GM12878 (cell line): Measurements from ENCODE around the gene KIF5C. TPM values are rescaled to one million over a fixed set of nuclear protein-coding genes. Genes with fewer than 3 reads are reported as not detected.

Experiments
- ATAC-seq: fragments of 200-7000 bp; cut with Tn5 transposase; 3 replicates; pipeline ENCODE4 v1.9.1; 2020; ENCODE audit warnings: mild to moderate bottlenecking, moderate library complexity
- BruUV-seq: library from RNA; stranded (reverse); fragments of 400-500 nt; replicated peaks from 2 replicates; lab custom pipeline; 2021; lab: Mats Ljungman, UMichigan
- CTCF ChIA-PET: fragments of 300-600 bp; sonication (Branson Sonifier 250); formaldehyde crosslinking; extraction: SDS; loops from one replicate; lab custom pipeline; 2021; ENCODE audit warnings: inconsistent platforms; lab: Yijun Ruan, JAX
- POLR2A ChIA-PET: fragments of 350-600 bp; formaldehyde crosslinking; extraction: SDS; loops from one replicate; lab custom pipeline; 2021; ENCODE audit warnings: inconsistent platforms; lab: Charles Lee
- RAD21 ChIA-PET: fragments of 300-600 bp; sonication (Branson Sonifier 250); formaldehyde crosslinking; loops from one replicate; lab custom pipeline; 2023; ENCODE audit warnings: antibody characterized with exemption; ENCODE audit not compliant: unreplicated experiment; lab: Charles Lee
- SMC1A ChIA-PET: fragments of 300-600 bp; sonication (Branson Sonifier 250); formaldehyde crosslinking; loops from one replicate; lab custom pipeline; 2023; ENCODE audit not compliant: unreplicated experiment, uncharacterized antibody; lab: Charles Lee
- DNase-seq: peaks from one replicate; pipeline ENCODE4 v3.0.0-alpha.2; 2011; ENCODE audit warnings: low read depth, low spot score
- FAIRE-seq: peaks from 3 replicates; lab custom pipeline; 2011; peaks lifted over from hg19 to GRCh38; lab: Jason Lieb, UNC
- H2AFZ ChIP-seq: 2 replicates; pipeline ENCODE4 v1.6.0; 2011; ENCODE audit warnings: low read depth, low read length, control low read depth; ENCODE audit not compliant: control insufficient read depth
- H3K27ac ChIP-seq: 2 replicates; pipeline ENCODE4 v1.5.1; 2011; ENCODE audit warnings: control low read depth; ENCODE audit not compliant: control insufficient read depth, insufficient read depth
- H3K27me3 ChIP-seq, 2 experiments: replicated peaks in 1 of 2; 2 replicates each; pipeline versions ENCODE4 v1.6.0 to v1.6.1; 2011; ENCODE audit warnings: low read length in 1 of 2; ENCODE audit not compliant: control insufficient read depth in 2 of 2, insufficient read depth in 2 of 2
- H3K36me3 ChIP-seq, 2 experiments: 2 replicates each; pipeline ENCODE4 v1.5.1; 2011; ENCODE audit warnings: low read length in 1 of 2; ENCODE audit not compliant: control insufficient read depth in 2 of 2, insufficient read depth in 2 of 2
- H3K4me1 ChIP-seq: 2 replicates; pipeline ENCODE4 v1.6.1; 2011; ENCODE audit warnings: mild to moderate bottlenecking, low read length, moderate library complexity, mixed read lengths; ENCODE audit not compliant: control insufficient read depth, insufficient read depth
- H3K4me2 ChIP-seq: 2 replicates; pipeline ENCODE4 v1.6.0; 2011; ENCODE audit warnings: control low read depth; ENCODE audit not compliant: control insufficient read depth, insufficient read depth
- H3K4me3 ChIP-seq: fragments of 200-600 bp; sonication (generic); 2 replicates; pipeline ENCODE4 v1.5.1; 2016
- H3K79me2 ChIP-seq: 2 replicates; pipeline ENCODE4 v1.6.0; 2011; ENCODE audit warnings: low read length; ENCODE audit not compliant: control insufficient read depth, insufficient read depth
- H3K9ac ChIP-seq: 2 replicates; pipeline ENCODE4 v1.8.0; 2011; ENCODE audit warnings: low read length, control low read depth, mixed read lengths; ENCODE audit not compliant: control insufficient read depth, insufficient read depth
- H3K9me3 ChIP-seq: replicated peaks from 3 replicates; pipeline ENCODE4 v1.5.1; 2011; ENCODE audit warnings: mild to moderate bottlenecking, low read length; ENCODE audit not compliant: control insufficient read depth, insufficient read depth
- H4K20me1 ChIP-seq: 2 replicates; pipeline ENCODE4 v1.6.0; 2011; ENCODE audit not compliant: control insufficient read depth, insufficient read depth
- ATF7 ChIP-seq: fragments of 450-650 bp; IDR thresholded peaks from 2 replicates; pipeline ENCODE4 v1.6.1; 2016; ENCODE audit warnings: low read depth, mild to moderate bottlenecking
- SIN3A ChIP-seq: IDR thresholded peaks from 2 replicates; pipeline ENCODE4 v1.6.1; 2012; ENCODE audit warnings: low read depth, low read length, improper control_type of control experiment
- WRNIP1 ChIP-seq: IDR thresholded peaks from 2 replicates; pipeline ENCODE4 v1.6.1; 2011; ENCODE audit warnings: low read depth, low read length, improper control_type of control experiment, borderline replicate concordance
- ZNF384 ChIP-seq: IDR thresholded peaks from 2 replicates; pipeline ENCODE4 v1.6.1; 2012; ENCODE audit warnings: low read depth, mild to moderate bottlenecking, low read length, improper control_type of control experiment, borderline replicate concordance
- WGBS: methylation state at CpG from one replicate; pipeline ENCODE4 v1.1.6; 2016; ENCODE audit warnings: low lambda C conversion rate; ENCODE audit not compliant: insufficient replicate concordance, insufficient coverage; ENCODE audit errors: missing lambda C conversion rate; 5-methylcytosine and 5-hydroxymethylcytosine counted together
- in situ Hi-C: fragments of 300-500 bp; cut with MboI; formaldehyde crosslinking; loops from 9 replicates; pipeline ENCODE4 v1.14.3; 2018; ENCODE audit warnings: mixed read lengths
- intact Hi-C: fragments of 100-400 bp; cut with micrococcal nuclease; formaldehyde crosslinking; loops from one replicate; pipeline ENCODE4 v1.14.2; 2022; ENCODE audit not compliant: unreplicated experiment
- polyA plus RNA-seq, 11 experiments: library from polyadenylated mRNA; depleted of rRNA in 4 of 11; unstranded in 6 of 11; stranded (reverse) in 5 of 11; fragments of >200 nt; fragmentation: Nextera tagmentation in 4 of 11; fragmentation: Illumina TruSeq in 1 of 11; extraction: Ambion mirVana in 4 of 11; extraction: Trizol in 1 of 11; gene quantifications; 1 replicate in 1 of 11; 2 replicates in 10 of 11; pipeline versions ENCODE4 v1.2.1 to v1.2.3, GENCODE V29; 2011 to 2016; ENCODE audit warnings: inconsistent platforms in 2 of 11, missing spikeins in 2 of 11, low read depth in 1 of 11
- total RNA-seq, 4 experiments: library from RNA; depleted of rRNA in 3 of 4; stranded (reverse); fragments of >200 nt in 3 of 4; fragmentation: Illumina TruSeq in 1 of 4; extraction: Trizol in 1 of 4; gene quantifications; 2 replicates each; pipeline versions ENCODE4 v1.2.1 to v1.2.3, GENCODE V29; 2013 to 2021
- TF ChIP-seq, protein P1 (sequence below): fragments of 450-650 bp; formaldehyde crosslinking; IDR thresholded peaks from 2 replicates; pipeline ENCODE4 v1.5.0; 2022; ENCODE audit warnings: mild to moderate bottlenecking, missing genetic modification characterization
- TF ChIP-seq, protein P2 (sequence below): IDR thresholded peaks from 2 replicates; pipeline ENCODE4 v1.6.1; 2011; ENCODE audit warnings: mild to moderate bottlenecking, low read depth, low read length, moderate library complexity; ENCODE audit not compliant: insufficient replicate concordance

Gene KIF5C
- total and polyA plus RNA-seq, 10 of the 15 experiments (the other 5 are each of a cell fraction or from before 2014, with no cell fraction given), result 0.08 to 0.49 (median 0.24) TPM

DNA sequence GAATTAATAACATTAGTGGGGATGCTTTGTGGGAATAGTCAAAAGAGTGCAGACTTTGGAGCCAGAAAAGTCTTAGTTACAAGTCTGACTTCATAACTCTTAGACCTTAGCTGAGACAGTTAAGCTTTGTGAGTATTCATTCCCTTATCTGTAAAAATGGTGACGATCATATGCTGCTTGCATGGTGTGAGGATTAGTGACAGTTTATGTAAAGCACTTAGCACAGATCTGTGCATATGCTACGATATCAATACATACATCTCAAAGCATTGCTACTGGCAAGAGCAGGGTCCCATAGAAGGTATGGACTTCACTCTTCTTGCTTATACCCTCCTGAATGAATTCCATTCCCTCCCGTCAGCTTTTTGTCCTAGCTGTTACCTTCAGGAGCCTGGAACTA lies 106.8 kb downstream of the KIF5C start (continued):
- TF ChIP-seq ZNF384 (no peak), ATF7 (no peak), WRNIP1 (no peak)
- TF ChIP-seq, protein P1, sequence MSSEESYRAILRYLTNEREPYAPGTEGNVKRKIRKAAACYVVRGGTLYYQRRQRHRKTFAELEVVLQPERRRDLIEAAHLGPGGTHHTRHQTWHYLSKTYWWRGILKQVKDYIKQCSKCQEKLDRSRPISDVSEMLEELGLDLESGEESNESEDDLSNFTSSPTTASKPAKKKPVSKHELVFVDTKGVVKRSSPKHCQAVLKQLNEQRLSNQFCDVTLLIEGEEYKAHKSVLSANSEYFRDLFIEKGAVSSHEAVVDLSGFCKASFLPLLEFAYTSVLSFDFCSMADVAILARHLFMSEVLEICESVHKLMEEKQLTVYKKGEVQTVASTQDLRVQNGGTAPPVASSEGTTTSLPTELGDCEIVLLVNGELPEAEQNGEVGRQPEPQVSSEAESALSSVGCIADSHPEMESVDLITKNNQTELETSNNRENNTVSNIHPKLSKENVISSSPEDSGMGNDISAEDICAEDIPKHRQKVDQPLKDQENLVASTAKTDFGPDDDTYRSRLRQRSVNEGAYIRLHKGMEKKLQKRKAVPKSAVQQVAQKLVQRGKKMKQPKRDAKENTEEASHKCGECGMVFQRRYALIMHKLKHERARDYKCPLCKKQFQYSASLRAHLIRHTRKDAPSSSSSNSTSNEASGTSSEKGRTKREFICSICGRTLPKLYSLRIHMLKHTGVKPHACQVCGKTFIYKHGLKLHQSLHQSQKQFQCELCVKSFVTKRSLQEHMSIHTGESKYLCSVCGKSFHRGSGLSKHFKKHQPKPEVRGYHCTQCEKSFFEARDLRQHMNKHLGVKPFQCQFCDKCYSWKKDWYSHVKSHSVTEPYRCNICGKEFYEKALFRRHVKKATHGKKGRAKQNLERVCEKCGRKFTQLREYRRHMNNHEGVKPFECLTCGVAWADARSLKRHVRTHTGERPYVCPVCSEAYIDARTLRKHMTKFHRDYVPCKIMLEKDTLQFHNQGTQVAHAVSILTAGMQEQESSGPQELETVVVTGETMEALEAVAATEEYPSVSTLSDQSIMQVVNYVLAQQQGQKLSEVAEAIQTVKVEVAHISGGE (CRISPR knock-in tag), result no peak
- TF ChIP-seq, protein P2, sequence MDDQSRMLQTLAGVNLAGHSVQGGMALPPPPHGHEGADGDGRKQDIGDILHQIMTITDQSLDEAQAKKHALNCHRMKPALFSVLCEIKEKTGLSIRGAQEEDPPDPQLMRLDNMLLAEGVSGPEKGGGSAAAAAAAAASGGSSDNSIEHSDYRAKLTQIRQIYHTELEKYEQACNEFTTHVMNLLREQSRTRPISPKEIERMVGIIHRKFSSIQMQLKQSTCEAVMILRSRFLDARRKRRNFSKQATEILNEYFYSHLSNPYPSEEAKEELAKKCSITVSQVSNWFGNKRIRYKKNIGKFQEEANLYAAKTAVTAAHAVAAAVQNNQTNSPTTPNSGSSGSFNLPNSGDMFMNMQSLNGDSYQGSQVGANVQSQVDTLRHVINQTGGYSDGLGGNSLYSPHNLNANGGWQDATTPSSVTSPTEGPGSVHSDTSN, result no peak
- TF ChIP-seq, all 136 proteins: peak for 0

DNA sequence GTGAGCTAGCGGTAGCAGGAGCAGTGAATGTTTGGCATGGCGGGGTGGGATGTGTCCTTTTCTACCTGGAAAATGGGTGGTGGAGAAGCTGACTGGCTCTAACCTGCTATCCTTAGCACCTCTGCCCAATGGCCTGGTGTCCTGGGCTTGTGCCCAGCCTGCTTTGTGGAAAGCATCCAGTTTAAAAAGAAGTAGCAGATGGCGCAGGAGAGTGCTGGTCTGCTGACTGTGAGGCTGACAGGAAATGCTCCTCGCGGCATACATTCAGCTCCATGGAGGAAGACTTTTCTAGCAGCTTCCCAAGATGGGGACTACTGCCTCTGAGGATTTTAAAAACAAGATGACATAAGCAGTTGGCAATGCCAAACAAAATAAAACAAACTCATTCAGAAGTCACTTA lies 107.3 kb downstream of the KIF5C start:
- ChIA-PET POLR2A (no interaction called here), RAD21 (no interaction called here), SMC1A (interaction anchor here (0.6 to 1.6 kb wide), 3 partner anchors 8 to 66 kb away, joined by 3 to 4 read pairs (median 3); no protein-coding TSS in a partner anchor), CTCF (interaction anchor here (1.8 kb wide), 1 partner anchor 8 kb away, joined by 4 read pairs; no protein-coding TSS in a partner anchor)
- Histone ChIP-seq H3K27ac (no peak overlapping the region), H3K4me1 (no peaks in the 10 kb centered on the region), H3K4me3 (no peak overlapping the region), H3K9ac (no peak overlapping the region), H3K36me3 (no peaks in the 10 kb centered on the region), H3K79me2 (no peaks in the 10 kb centered on the region), H4K20me1 (no peaks in the 10 kb centered on the region), H3K9me3 (no peaks in the 10 kb centered on the region), H2AFZ (no peak overlapping the region), H3K27me3 (no peaks in the 10 kb centered on the region), H3K4me2 (no peak overlapping the region)
- intact Hi-C loops, result no loop called here
- in situ Hi-C loops, result no loop called here
- 97% methylated on average over 5 of the region's 5 CpGs for WGBS
- no TSS peak for BruUV-seq
- ATAC-seq (no peak), FAIRE-seq (no peak), DNase-seq (no peak)
- no peak for TF ChIP-seq SIN3A
